Trophoblast cell (in vitro differentiated cells and primary cell): ENCODE results near the gene WDR12.

Experiments used
- DNase-seq, 2 donors: peaks; one replicate each; pipeline ENCODE4 v3.0.0-alpha.2; 2016
- H2AFZ ChIP-seq: 2 replicates; pipeline ENCODE4 v1.6.1; 2013; ENCODE audit warnings: low read length, moderate library complexity, mild to moderate bottlenecking; ENCODE audit not compliant: insufficient read depth, poor library complexity
- H2AK5ac ChIP-seq: 2 replicates; pipeline ENCODE4 v1.6.1; 2013; ENCODE audit warnings: mild to moderate bottlenecking, low read length
- H2BK120ac ChIP-seq: 2 replicates; pipeline ENCODE4 v1.6.1; 2013; ENCODE audit warnings: low read length, mild to moderate bottlenecking, moderate library complexity; ENCODE audit not compliant: insufficient read depth, poor library complexity
- H2BK12ac ChIP-seq: 2 replicates; pipeline ENCODE4 v1.6.1; 2013; ENCODE audit warnings: mild to moderate bottlenecking, low read length, moderate library complexity
- H2BK5ac ChIP-seq: 2 replicates; pipeline ENCODE4 v1.6.1; 2013; ENCODE audit warnings: low read length, low read depth, moderate library complexity, mild to moderate bottlenecking; ENCODE audit not compliant: poor library complexity
- H3K14ac ChIP-seq: 2 replicates; pipeline ENCODE4 v1.6.1; 2013; ENCODE audit warnings: mild to moderate bottlenecking, low read length
- H3K18ac ChIP-seq: 2 replicates; pipeline ENCODE4 v1.6.1; 2013; ENCODE audit warnings: mild to moderate bottlenecking, low read length
- H3K23ac ChIP-seq: 2 replicates; pipeline ENCODE4 v1.6.1; 2013; ENCODE audit warnings: low read length
- H3K27ac ChIP-seq: 2 replicates; pipeline ENCODE4 v1.5.1; 2013; ENCODE audit warnings: low read depth, mild to moderate bottlenecking, inconsistent platforms, low read length, moderate library complexity
- H3K27me3 ChIP-seq: 2 replicates; pipeline ENCODE4 v1.6.1; 2013; ENCODE audit warnings: inconsistent platforms, mild to moderate bottlenecking, low read length, moderate library complexity; ENCODE audit not compliant: insufficient read depth
- H3K36me3 ChIP-seq, 2 experiments: 1 replicate in 1 of 2; 2 replicates in 1 of 2; pipeline ENCODE4 v1.6.1; 2013; ENCODE audit warnings: low read length in 2 of 2, mild to moderate bottlenecking in 2 of 2, moderate library complexity in 1 of 2; ENCODE audit not compliant: insufficient read depth in 2 of 2, control insufficient read depth in 1 of 2
- H3K4ac ChIP-seq: 2 replicates; pipeline ENCODE4 v1.6.1; 2013; ENCODE audit warnings: low read depth, mild to moderate bottlenecking, low read length, moderate library complexity
- H3K4me1 ChIP-seq, 2 experiments: 1 replicate in 1 of 2; 2 replicates in 1 of 2; pipeline ENCODE4 v1.6.1; 2013; ENCODE audit warnings: low read length in 2 of 2, mild to moderate bottlenecking in 2 of 2, moderate library complexity in 1 of 2; ENCODE audit not compliant: insufficient read depth in 2 of 2, control insufficient read depth in 1 of 2
- H3K4me2 ChIP-seq: 2 replicates; pipeline ENCODE4 v1.6.1; 2013; ENCODE audit warnings: inconsistent platforms, mild to moderate bottlenecking, low read length, moderate library complexity
- H3K4me3 ChIP-seq: 2 replicates; pipeline ENCODE4 v1.5.1; 2013; ENCODE audit warnings: mild to moderate bottlenecking, low read depth, low read length, inconsistent platforms
- H3K79me1 ChIP-seq: one replicate; pipeline ENCODE4 v1.6.1; 2013; ENCODE audit warnings: low read length
- H3K79me2 ChIP-seq: 2 replicates; pipeline ENCODE4 v1.6.1; 2013; ENCODE audit warnings: low read length, mild to moderate bottlenecking; ENCODE audit not compliant: control insufficient read depth, insufficient read depth, poor library complexity
- H3K9ac ChIP-seq: 2 replicates; pipeline ENCODE4 v1.6.1; 2013; ENCODE audit warnings: mild to moderate bottlenecking, low read length
- H3K9me3 ChIP-seq: 2 replicates; pipeline ENCODE4 v1.6.1; 2013; ENCODE audit warnings: low read depth, mild to moderate bottlenecking, control low read depth, inconsistent platforms, low read length; ENCODE audit not compliant: insufficient read depth
- H4K12ac ChIP-seq: 2 replicates; pipeline ENCODE4 v1.6.1; 2013; ENCODE audit warnings: low read depth, mild to moderate bottlenecking, low read length, moderate library complexity
- H4K8ac ChIP-seq: 2 replicates; pipeline ENCODE4 v1.6.1; 2013; ENCODE audit warnings: low read depth, mild to moderate bottlenecking, low read length, moderate library complexity
- H4K91ac ChIP-seq: one replicate; pipeline ENCODE4 v1.6.1; 2013; ENCODE audit warnings: low read depth, mild to moderate bottlenecking, low read length, moderate library complexity
- WGBS: extraction: QIAGEN DNeasy Blood & Tissue Kit; methylation state at CpG from one replicate; pipeline ENCODE4 v1.1.7; 2013; ENCODE audit warnings: missing lambda C conversion rate; ENCODE audit not compliant: insufficient read length, insufficient coverage; ENCODE audit errors: extremely low coverage; 5-methylcytosine and 5-hydroxymethylcytosine counted together

Gene WDR12

DNA sequence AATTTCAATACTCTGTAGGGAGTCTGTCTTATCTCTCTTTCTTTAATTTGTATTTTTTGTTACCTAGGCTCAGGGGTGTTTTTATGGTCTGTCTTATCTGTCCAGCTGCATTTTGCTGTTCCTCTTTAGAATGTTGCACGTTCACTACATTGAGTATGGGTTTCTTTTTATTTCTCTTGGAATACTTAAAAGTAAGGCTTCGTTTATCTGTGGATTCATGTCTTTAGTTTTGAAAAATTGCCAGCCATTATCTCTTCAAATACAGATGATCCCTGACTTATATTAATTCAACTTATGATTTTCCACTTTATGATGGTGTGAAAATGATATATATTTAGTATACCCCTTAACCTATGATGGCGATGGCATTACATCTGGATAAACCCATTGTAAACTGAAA lies 27.5 kb upstream of the WDR12 start:
- H3K79me1 ChIP-seq: no peaks in the 10 kb centered on the region
- H3K9me3 ChIP-seq: no peaks in the 10 kb centered on the region
- no peaks in the 10 kb centered on the region for H3K4me1 ChIP-seq
- H2AK5ac ChIP-seq: no peak overlapping the region
- H3K14ac ChIP-seq: no peak overlapping the region
- no peak overlapping the region for H2BK12ac ChIP-seq
- H3K18ac ChIP-seq: no peak overlapping the region
- H3K4ac ChIP-seq: no peak overlapping the region
- H4K12ac ChIP-seq: no peak overlapping the region
- no peak overlapping the region for H3K9ac ChIP-seq
- WGBS: no CpG with 5 or more reads among the region's 3 CpGs
- DNase-seq: no peak
- no peak overlapping the region for H4K8ac ChIP-seq
- H3K27me3 ChIP-seq: no peaks in the 10 kb centered on the region
- no peak overlapping the region for H3K23ac ChIP-seq
- no peak overlapping the region for H3K4me2 ChIP-seq
- H3K79me2 ChIP-seq: no peaks in the 10 kb centered on the region
- H2BK5ac ChIP-seq: no peak overlapping the region
- H2BK120ac ChIP-seq: no peak overlapping the region
- no peaks in the 10 kb centered on the region for H3K36me3 ChIP-seq
- H4K91ac ChIP-seq: no peak overlapping the region
- no peak overlapping the region for H3K27ac ChIP-seq
- no peak overlapping the region for H2AFZ ChIP-seq
- H3K4me3 ChIP-seq: no peak overlapping the region

DNA sequence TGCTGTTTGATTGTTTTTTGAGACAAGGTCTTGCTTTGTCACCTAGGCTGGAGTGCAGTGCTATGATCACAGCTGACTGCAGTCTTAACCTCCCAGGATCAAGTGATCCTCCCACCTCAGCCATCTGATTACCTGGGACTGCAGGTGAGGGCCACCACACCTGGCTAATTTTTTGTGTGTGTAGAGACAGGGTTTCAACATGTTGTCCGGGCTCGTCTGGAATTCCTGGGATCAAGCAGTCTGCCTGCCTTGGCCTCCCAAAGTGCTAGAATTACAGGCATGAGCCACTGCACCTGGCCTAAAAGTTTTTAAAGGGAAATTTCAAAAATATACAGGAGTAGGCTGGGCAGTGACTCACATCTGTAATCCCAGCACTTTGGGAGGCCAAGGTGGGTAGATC lies 23.0 kb upstream of the WDR12 start:
- Histone ChIP-seq H3K79me1 (peaks cover 7% of the 10 kb centered on the region), H4K8ac (no peak overlapping the region), H2BK120ac (no peak overlapping the region), H3K79me2 (no peaks in the 10 kb centered on the region), H3K27me3 (no peaks in the 10 kb centered on the region), H3K9me3 (no peaks in the 10 kb centered on the region), H3K9ac (no peak overlapping the region), H2BK12ac (no peak overlapping the region), H2AK5ac (no peak overlapping the region), H3K36me3 (no peaks in the 10 kb centered on the region), H4K91ac (no peak overlapping the region), H3K4me3 (no peak overlapping the region), H3K4me1 (peaks cover 11 to 13% of the 10 kb centered on the region in 2 experiments), H4K12ac (no peak overlapping the region), H2BK5ac (no peak overlapping the region), H3K27ac (no peak overlapping the region), H3K23ac (no peak overlapping the region), H3K4ac (no peak overlapping the region), H3K18ac (no peak overlapping the region), H2AFZ (no peak overlapping the region), H3K4me2 (no peak overlapping the region), H3K14ac (no peak overlapping the region)
- no CpG with 5 or more reads among the region's 2 CpGs for WGBS
- DNase-seq: peak; percentile 95

DNA sequence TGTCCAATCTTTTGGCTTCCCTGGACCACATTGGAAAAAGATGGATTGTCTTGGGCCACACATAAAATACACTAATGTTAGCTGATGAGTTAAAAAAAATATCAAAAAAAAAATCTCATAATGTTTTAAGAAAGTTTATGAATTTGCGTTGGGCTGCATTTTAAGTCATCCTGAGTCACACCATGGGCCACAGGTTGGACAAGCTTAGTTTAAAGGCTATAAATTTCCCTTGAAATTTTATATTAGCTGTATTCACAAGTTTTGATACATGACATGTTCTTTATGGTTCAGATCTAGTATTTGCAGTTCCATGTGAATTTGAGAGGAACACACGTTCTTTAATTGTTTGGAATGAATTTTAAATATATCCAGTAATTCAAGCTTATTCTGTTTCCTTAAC lies 22.5 kb upstream of the WDR12 start:
- no peak overlapping the region for H2BK12ac ChIP-seq
- no peak overlapping the region for H3K4ac ChIP-seq
- H4K91ac ChIP-seq: no peak overlapping the region
- no peaks in the 10 kb centered on the region for H3K79me2 ChIP-seq
- H4K12ac ChIP-seq: no peak overlapping the region
- no peak overlapping the region for H3K4me3 ChIP-seq
- H2BK120ac ChIP-seq: no peak overlapping the region
- H2AFZ ChIP-seq: no peak overlapping the region
- peak in 1 of 2 donors; percentile 48 for DNase-seq
- no peak overlapping the region for H2AK5ac ChIP-seq
- no peak overlapping the region for H2BK5ac ChIP-seq
- H3K23ac ChIP-seq: no peak overlapping the region
- H3K9ac ChIP-seq: no peak overlapping the region
- no peak overlapping the region for H3K14ac ChIP-seq
- WGBS: no CpG with 5 or more reads among the region's 2 CpGs
- H3K9me3 ChIP-seq: no peaks in the 10 kb centered on the region
- H3K36me3 ChIP-seq: no peaks in the 10 kb centered on the region
- H3K27ac ChIP-seq: no peak overlapping the region
- H3K27me3 ChIP-seq: no peaks in the 10 kb centered on the region
- peaks cover 7% of the 10 kb centered on the region for H3K79me1 ChIP-seq
- no peak overlapping the region for H3K18ac ChIP-seq
- H4K8ac ChIP-seq: no peak overlapping the region
- H3K4me1 ChIP-seq: peaks cover 11 to 13% of the 10 kb centered on the region in 2 experiments
- no peak overlapping the region for H3K4me2 ChIP-seq

DNA sequence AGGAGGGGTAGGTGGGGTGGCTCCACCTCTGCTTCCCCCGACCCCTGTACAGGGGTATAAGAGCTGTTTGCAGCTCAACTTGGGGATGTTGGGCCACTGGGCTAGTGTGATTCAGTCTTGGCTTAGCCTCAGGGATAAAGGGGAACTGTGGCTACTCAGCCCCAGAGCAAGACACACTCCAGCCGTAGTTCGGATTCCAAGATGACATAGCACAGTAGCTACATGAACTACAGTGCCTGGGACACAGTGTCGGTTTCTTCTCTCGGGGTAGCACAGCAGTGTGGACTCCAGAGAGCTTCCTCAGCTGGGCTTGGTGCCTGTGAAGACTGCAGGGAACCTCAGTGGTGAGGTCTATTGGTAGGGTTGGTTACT lies 21.7 kb upstream of the WDR12 start:
- H3K4me1 ChIP-seq: peaks cover 11 to 13% of the 10 kb centered on the region in 2 experiments
- peak overlapping the region; percentile 64 for H4K12ac ChIP-seq
- H2AK5ac ChIP-seq: no peak overlapping the region
- WGBS: no CpG with 5 or more reads among the region's 5 CpGs
- DNase-seq: peak; percentile 82 to 93
- no peak overlapping the region for H3K4ac ChIP-seq
- no peaks in the 10 kb centered on the region for H3K36me3 ChIP-seq
- peak overlapping the region; percentile 56 for H2BK120ac ChIP-seq
- no peak overlapping the region for H3K9ac ChIP-seq
- no peak overlapping the region for H3K23ac ChIP-seq
- H3K79me1 ChIP-seq: peaks cover 7% of the 10 kb centered on the region
- no peaks in the 10 kb centered on the region for H3K27me3 ChIP-seq
- H3K9me3 ChIP-seq: no peaks in the 10 kb centered on the region
- no peak overlapping the region for H3K18ac ChIP-seq
- H2BK12ac ChIP-seq: peak overlapping the region; percentile 63
- peak overlapping the region; percentile 19 for H4K91ac ChIP-seq
- H3K14ac ChIP-seq: peak overlapping the region; percentile 42
- H2AFZ ChIP-seq: peak overlapping the region; percentile 15
- H3K27ac ChIP-seq: peak overlapping the region; percentile 56
- H3K4me2 ChIP-seq: no peak overlapping the region
- no peak overlapping the region for H3K4me3 ChIP-seq
- peak overlapping the region; percentile 6 for H2BK5ac ChIP-seq
- H3K79me2 ChIP-seq: no peaks in the 10 kb centered on the region
- H4K8ac ChIP-seq: peak overlapping the region; percentile 17
